Adrenal gland (tissue), 12 donors: ENCODE results near the gene PPP1R10. TPM values are rescaled to one million over a fixed set of nuclear protein-coding genes. Genes with fewer than 3 reads are reported as not detected.
A peak's percentile ranks its signal among the peaks of the same experiment; 100 is the strongest.

Source experiments
- DNase-seq, 7 donors: peaks; one replicate each; pipeline ENCODE4 v3.0.0-alpha.2; 2019 to 2020
- H3K27ac ChIP-seq, 5 donors: fragments of 200-600 bp; sonication (generic) in 4 of 5; 1 replicate in 3 of 5; 2 replicates in 2 of 5; pipeline versions ENCODE4 v1.5.1 to v1.8.0; 2016 to 2020; ENCODE audit warnings: mild to moderate bottlenecking in 1 of 5
- H3K27me3 ChIP-seq: fragments of 200-600 bp; 2 replicates; pipeline ENCODE4 v1.8.0; 2021
- H3K36me3 ChIP-seq, 2 donors: fragments of 200-600 bp; replicated peaks in 1 of 2; 1 replicate in 1 of 2; 2 replicates in 1 of 2; pipeline versions ENCODE4 v1.5.1 to v1.8.0; 2018 to 2022
- H3K4me1 ChIP-seq, 2 donors: fragments of 200-600 bp; replicated peaks in 1 of 2; 1 replicate in 1 of 2; 2 replicates in 1 of 2; pipeline versions ENCODE4 v1.5.1 to v1.8.0; 2018 to 2021
- H3K4me3 ChIP-seq, 4 donors: fragments of 200-600 bp; sonication (generic) in 3 of 4; one replicate each; pipeline ENCODE4 v1.5.1; 2016 to 2018
- H3K9me3 ChIP-seq, 3 donors: fragments of 200-600 bp; sonication (generic) in 1 of 3; replicated peaks in 1 of 3; 1 replicate in 2 of 3; 2 replicates in 1 of 3; pipeline versions ENCODE4 v1.5.1 to v1.8.0; 2016 to 2021
- POLR2A ChIP-seq, 2 donors: fragments of 450-650 bp; IDR thresholded peaks; one replicate each; pipeline ENCODE4 v1.6.1; 2017; ENCODE audit warnings: antibody characterized with exemption in 2 of 2, mild to moderate bottlenecking in 2 of 2, moderate library complexity in 1 of 2
- WGBS, 4 donors: extraction: QIAGEN DNeasy Blood & Tissue Kit in 2 of 4; methylation state at CpG; one replicate each; pipeline versions ENCODE4 v1.1.5 to v1.1.7; 2013 to 2017; 5-methylcytosine and 5-hydroxymethylcytosine counted together
- intact Hi-C, 2 donors: fragments of 100-400 bp; cut with DNase I; formaldehyde crosslinking; loops; one replicate each; pipeline versions ENCODE4 v1.14.1 to v1.15.0; 2022 to 2023
- polyA plus RNA-seq, 3 donors: library from polyadenylated mRNA; stranded (reverse); fragments of 200-250 nt in 2 of 3; fragments of 350-450 nt in 1 of 3; fragmentation: Illumina TruSeq in 1 of 3; extraction: RNeasy Lipid Tissue Mini Kit (QIAGEN cat#74804) in 1 of 3; gene quantifications; one replicate each; pipeline ENCODE4 v1.2.3, GENCODE V29; 2013 to 2014
- total RNA-seq, 9 donors: library from RNA; depleted of rRNA in 4 of 9; stranded (reverse); fragments of >200 nt in 4 of 9; fragments of 120-200 nt in 1 of 9; fragmentation: NEBNext Ultra II Directional in 1 of 9; extraction: Animal tissue kit (Norgen Biotek cat#: 25700) in 1 of 9; gene quantifications; one replicate each; pipeline versions ENCODE4 v1.1.0 to v1.2.4, GENCODE V29; 2013 to 2023
- TF ChIP-seq, protein P1 (sequence below), 6 experiments: fragments of 450-650 bp in 4 of 6; fragments of 200-600 bp in 2 of 6; sonication (generic) in 1 of 6; IDR thresholded peaks; 1 replicate in 5 of 6; 2 replicates in 1 of 6; pipeline versions ENCODE4 v1.5.1 to v1.8.0; 2016 to 2021; ENCODE audit warnings: antibody characterized with exemption in 6 of 6, mild to moderate bottlenecking in 2 of 6, moderate library complexity in 1 of 6
- donor health status: healthy with polysubstance abuse.
- donor health status: Bipolar disorder and iron deficiency.
- donor health status: DM: yes; HTN: yes; CAD: no.
- donor health status: DM: no; HTN: no; CAD: no.
- donor health status: DM: no; HTN: no; CAD: no.
- donor health status: DM: yes; HTN: yes; CAD: no.

Gene PPP1R10
- total and polyA plus RNA-seq, 12 donors, result 28.8 to 102 (median 64.7) TPM

DNA sequence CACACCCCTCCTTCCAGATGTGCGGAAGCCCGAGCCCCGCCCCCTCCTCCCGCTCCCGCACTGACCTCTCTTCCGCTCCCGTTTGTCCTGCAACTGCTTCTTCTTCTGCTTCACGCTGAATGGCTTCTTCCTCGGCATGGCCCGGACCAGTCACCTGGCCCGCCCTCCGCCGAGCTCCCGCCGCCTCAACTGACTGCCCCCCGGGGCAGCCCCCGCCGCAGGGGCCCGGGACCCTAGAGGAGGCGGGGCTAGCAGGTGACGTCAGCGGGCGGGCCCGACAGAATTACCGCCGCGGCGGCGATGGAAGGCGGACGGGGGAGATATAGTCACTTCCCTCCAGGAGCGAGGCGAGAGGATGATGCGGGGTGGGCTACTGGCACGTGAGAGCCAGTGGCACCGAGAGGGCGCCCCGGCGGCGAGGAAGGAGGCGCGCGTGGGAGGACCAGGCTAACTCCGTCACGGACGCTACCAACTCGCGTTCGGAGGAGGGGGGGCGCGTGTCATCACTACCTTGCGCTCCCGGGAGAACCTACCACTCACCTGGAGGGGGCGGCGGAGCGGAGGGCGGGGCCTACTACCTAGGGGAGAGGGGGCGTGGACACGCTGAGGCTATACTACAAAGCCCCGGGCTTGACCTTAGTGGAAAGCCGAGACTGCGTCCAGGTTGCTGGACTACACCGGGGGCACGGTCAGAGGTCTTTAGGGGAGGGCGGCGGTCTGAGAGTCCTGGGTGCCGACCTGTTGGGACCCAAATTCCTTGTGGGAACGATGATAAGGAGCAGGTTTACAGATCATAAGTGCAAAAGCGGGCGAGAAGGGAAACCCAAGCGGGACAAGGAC lies 60.8 kb downstream of the PPP1R10 start, which contains the start of gene GNL1:
TSS of gene GNL1 (minus strand) at position 424 of the 840 bp plus-strand sequence. CDS start at position 138, 286 bp downstream.
- intact Hi-C loops, result no loop called here

GRCh38 chr6:30555816-30556065 lies 61.3 kb downstream of the PPP1R10 start:
- H3K36me3 ChIP-seq, result peaks cover 0 to 36% of the 10 kb centered on the region in 2 donors
- peak overlapping the region; percentile 38 to 99 (median 87) for H3K4me3 ChIP-seq
- peaks cover 7 to 23% of the 10 kb centered on the region in 2 donors for H3K4me1 ChIP-seq
- DNase-seq, result peak in 1 of 7 donors; percentile 76
- no peak for TF ChIP-seq POLR2A (IDR thresholded peaks at IDR 0.05)
- TF ChIP-seq, protein P1, sequence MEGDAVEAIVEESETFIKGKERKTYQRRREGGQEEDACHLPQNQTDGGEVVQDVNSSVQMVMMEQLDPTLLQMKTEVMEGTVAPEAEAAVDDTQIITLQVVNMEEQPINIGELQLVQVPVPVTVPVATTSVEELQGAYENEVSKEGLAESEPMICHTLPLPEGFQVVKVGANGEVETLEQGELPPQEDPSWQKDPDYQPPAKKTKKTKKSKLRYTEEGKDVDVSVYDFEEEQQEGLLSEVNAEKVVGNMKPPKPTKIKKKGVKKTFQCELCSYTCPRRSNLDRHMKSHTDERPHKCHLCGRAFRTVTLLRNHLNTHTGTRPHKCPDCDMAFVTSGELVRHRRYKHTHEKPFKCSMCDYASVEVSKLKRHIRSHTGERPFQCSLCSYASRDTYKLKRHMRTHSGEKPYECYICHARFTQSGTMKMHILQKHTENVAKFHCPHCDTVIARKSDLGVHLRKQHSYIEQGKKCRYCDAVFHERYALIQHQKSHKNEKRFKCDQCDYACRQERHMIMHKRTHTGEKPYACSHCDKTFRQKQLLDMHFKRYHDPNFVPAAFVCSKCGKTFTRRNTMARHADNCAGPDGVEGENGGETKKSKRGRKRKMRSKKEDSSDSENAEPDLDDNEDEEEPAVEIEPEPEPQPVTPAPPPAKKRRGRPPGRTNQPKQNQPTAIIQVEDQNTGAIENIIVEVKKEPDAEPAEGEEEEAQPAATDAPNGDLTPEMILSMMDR (IDR thresholded peaks at IDR 0.05), result no peak
- no peaks in the 10 kb centered on the region for H3K9me3 ChIP-seq
- WGBS, 4 donors, result 0 to 1% (median 0%) methylated on average over 2 to 15 of the region's 15 CpGs
- H3K27me3 ChIP-seq, result no peaks in the 10 kb centered on the region
- intact Hi-C loops, result no loop called here
- peak overlapping the region; percentile 95 to 99 (median 95) for H3K27ac ChIP-seq

More for the DNA sequence above, 60.8 kb downstream of the PPP1R10 start, which contains the start of gene GNL1:
- peak within 1 kb of the TSS; percentile 95 to 99 (median 95) for H3K27ac ChIP-seq
- TF ChIP-seq, protein P1 (IDR thresholded peaks at IDR 0.05), result peak in 3 of 6 experiments; percentile 8 to 22 (median 10)
- peak; percentile 55 to 56 for TF ChIP-seq POLR2A (IDR thresholded peaks at IDR 0.05)
- 0 to 1% (median 1%) methylated on average over 11 to 71 of the region's 71 CpGs for WGBS, 4 donors
- peaks cover 0 to 31% of the 10 kb centered on the region in 2 donors for H3K36me3 ChIP-seq
- DNase-seq, result peak; percentile 94 to 98 (median 96)
- peak within 1 kb of the TSS; percentile 38 to 99 (median 87) for H3K4me3 ChIP-seq
- no peaks in the 10 kb centered on the region for H3K27me3 ChIP-seq
- H3K4me1 ChIP-seq, result peaks cover 7 to 23% of the 10 kb centered on the region in 2 donors
- no peaks in the 10 kb centered on the region for H3K9me3 ChIP-seq

DNA sequence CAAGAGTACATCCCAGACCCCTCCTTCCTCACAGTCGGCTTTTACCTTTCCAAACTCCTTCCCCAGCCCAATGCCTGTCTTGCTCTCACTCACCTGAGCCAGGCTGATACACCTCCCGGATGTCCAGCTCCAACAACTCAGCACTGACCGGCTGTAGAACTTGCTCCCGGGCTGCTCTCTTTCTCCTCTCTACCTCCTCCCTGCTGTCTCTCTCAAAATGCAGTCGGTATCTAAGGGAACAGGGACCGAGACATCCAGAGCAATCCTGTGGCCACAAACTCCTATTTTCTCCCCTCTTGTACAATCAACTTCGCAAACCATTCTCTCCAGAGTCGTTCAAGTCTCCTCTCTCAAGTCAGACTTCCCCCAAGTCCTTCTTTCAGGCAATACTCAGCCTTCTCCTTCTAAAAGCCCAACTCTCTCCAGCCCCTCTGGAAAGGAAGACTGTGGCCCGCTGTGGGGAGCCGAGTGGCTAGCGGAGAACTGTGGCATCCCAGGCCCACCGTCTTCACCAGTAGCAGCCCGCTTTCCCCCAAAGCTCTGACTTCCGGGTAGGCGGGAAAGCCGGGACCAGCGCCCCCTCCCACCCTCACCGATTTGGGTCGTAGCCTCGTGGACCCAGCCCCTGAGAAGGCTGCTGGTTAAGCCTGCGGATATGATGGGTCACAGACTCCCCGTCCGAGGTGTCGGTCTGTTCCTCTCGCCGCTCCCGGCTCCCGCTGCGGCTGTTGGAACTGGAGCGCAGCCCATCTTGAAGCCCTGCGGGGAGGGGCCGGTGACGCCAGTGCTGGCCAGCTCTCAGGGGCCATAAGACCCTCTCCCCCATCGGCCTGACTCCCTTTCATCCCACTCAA lies 61.9 kb downstream of the PPP1R10 start:
- Histone ChIP-seq H3K4me1 (peaks cover 7 to 23% of the 10 kb centered on the region in 2 donors), H3K9me3 (no peaks in the 10 kb centered on the region), H3K4me3 (peak overlapping the region; percentile 38 to 99 (median 87)), H3K27ac (peak overlapping the region; percentile 95 to 99 (median 95)), H3K36me3 (peaks cover 0 to 41% of the 10 kb centered on the region in 2 donors), H3K27me3 (no peaks in the 10 kb centered on the region)
- TF ChIP-seq POLR2A (IDR thresholded peaks at IDR 0.05), result peak in 1 of 2 donors; percentile 14
- TF ChIP-seq, protein P1 (IDR thresholded peaks at IDR 0.05), result no peak
- 13 to 20% (median 16%) methylated on average over 33 to 34 of the region's 34 CpGs for WGBS, 4 donors
- DNase-seq, result peak; percentile 29 to 79 (median 57)
- intact Hi-C loops, result no loop called here

DNA sequence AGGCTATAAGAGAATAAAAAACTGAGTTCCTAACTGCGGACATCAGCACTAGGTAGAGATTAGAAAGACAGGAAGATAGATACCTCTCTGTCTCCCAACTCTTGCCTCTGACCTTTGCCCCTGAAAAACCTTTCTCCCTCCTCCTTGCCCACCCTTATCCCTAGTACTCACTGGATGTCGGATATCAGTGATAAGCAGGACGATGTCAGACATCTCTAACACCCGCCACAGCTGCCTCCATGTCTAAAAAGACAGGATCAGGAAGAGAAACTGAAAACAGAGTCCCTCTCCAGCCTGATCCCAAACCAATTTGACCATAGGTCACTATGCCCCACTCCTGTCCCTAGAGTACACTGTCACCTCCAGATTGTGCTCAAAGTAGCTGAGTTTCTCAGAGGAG lies 62.6 kb downstream of the PPP1R10 start:
- H3K27ac ChIP-seq, result no peak overlapping the region
- intact Hi-C loops, result no loop called here
- H3K4me3 ChIP-seq, result no peak overlapping the region
- H3K4me1 ChIP-seq, result peaks cover 7 to 23% of the 10 kb centered on the region in 2 donors
- WGBS, 4 donors, result 92 to 97% (median 93%) methylated on average over 4 of the region's 4 CpGs
- TF ChIP-seq, protein P1 (IDR thresholded peaks at IDR 0.05), result no peak
- TF ChIP-seq POLR2A (IDR thresholded peaks at IDR 0.05), result no peak
- H3K27me3 ChIP-seq, result no peaks in the 10 kb centered on the region
- H3K36me3 ChIP-seq, result peaks cover 0 to 46% of the 10 kb centered on the region in 2 donors
- H3K9me3 ChIP-seq, result no peaks in the 10 kb centered on the region
- no peak for DNase-seq
